Mesothelial cell of epicardium (in vitro differentiated cells): ENCODE results near the gene PLEKHG7. TPM values are rescaled to one million over a fixed set of nuclear protein-coding genes. Genes with fewer than 3 reads are reported as not detected.

Source experiments
- DNase-seq, 2 experiments: peaks; one replicate each; pipeline ENCODE4 v3.0.0; 2021; ENCODE audit warnings: low spot score in 2 of 2; ENCODE audit not compliant: unreplicated experiment in 2 of 2
- H3K27ac Mint-ChIP-seq: 2 replicates; pipeline ENCODE4 v1.8.0; 2021; ENCODE audit warnings: mixed read lengths
- H3K27me3 Mint-ChIP-seq: 2 replicates; pipeline ENCODE4 v1.8.0; 2021; ENCODE audit warnings: low read depth, mixed read lengths
- H3K36me3 Mint-ChIP-seq: 2 replicates; pipeline ENCODE4 v1.8.0; 2021; ENCODE audit warnings: mixed read lengths
- H3K4me1 Mint-ChIP-seq: 2 replicates; pipeline ENCODE4 v1.8.0; 2021; ENCODE audit warnings: mixed read lengths
- H3K4me3 Mint-ChIP-seq: 2 replicates; pipeline ENCODE4 v1.8.0; 2021; ENCODE audit warnings: mild to moderate bottlenecking, moderate library complexity, mixed read lengths
- H3K9me3 Mint-ChIP-seq: 2 replicates; pipeline ENCODE4 v1.8.0; 2021; ENCODE audit warnings: mixed read lengths
- CTCF ChIP-seq: fragments of 200-600 bp; sonication (generic); IDR thresholded peaks from one replicate; pipeline ENCODE4 v1.5.0; 2021; ENCODE audit warnings: antibody characterized with exemption; ENCODE audit not compliant: unreplicated experiment
- total RNA-seq: library from RNA; stranded (reverse); gene quantifications from 3 replicates; pipeline ENCODE4 v1.2.1, GENCODE V29; 2021

The PLEKHG7 gene
- total RNA-seq, 1 donor from 2014 or later = not detected

DNA sequence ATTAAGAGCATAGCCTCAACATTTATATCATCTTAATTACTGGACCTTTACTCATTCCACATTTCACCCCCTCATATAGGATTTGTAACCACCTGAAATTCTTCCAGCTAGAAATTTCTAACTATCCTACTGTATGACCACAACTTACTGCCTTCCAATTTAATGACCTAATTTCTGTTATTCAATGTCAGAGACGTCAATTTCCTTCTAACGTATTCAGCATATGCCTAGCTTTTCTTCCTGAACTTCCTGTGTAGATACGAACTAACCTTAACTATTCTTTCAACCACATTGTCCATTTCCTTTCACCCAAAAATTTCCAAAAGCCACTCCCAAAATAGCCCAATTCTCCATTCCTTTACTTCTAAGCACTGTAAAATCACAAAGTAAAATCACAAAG, 118.4 kb downstream of the PLEKHG7 start:
- Mint-ChIP-seq H3K27me3 (no peaks in the 10 kb centered on the region), H3K4me3 (no peak overlapping the region), H3K4me1 (no peaks in the 10 kb centered on the region), H3K36me3 (peaks cover 13% of the 10 kb centered on the region), H3K27ac (no peak overlapping the region), H3K9me3 (no peaks in the 10 kb centered on the region)
- DNase-seq = no peak
- TF ChIP-seq CTCF = no peak

Other genes with a start within 250 kb of the PLEKHG7 start
- gene EEA1, start 226.3 kb downstream of the PLEKHG7 start, total RNA-seq = 26.2 to 28.3 TPM (median 27.8 TPM) in 3 replicates